ENCODE results near the gene ATF6. TPM values are rescaled to one million over a fixed set of nuclear protein-coding genes. Genes with fewer than 3 reads are reported as not detected.

ATF6 gene
- total RNA-seq, 1 donor from 2014 or later = 38.6 TPM

DNA sequence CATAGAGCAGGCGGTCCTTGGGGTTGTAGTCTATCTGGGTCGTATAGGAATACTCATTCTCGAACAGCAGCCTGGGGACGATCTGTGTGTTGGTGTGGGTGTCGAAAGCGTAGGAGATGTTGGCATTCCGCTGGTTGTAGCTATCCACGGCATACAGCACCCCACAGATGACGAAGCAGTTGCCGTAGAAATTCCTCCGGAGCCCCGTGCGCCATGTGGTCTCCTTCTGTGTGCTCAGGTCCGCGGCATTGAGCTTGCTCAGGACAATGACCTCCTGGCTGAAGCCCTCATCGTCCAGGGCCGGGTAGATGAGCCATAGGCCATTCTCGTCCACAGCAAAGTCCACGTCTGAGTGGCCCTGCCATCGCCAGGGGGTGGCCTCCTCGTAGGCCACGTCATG, 217.6 kb downstream of the ATF6 start:
- Histone ChIP-seq H3K36me3 (ENCODE audit: control insufficient read depth, insufficient read depth, low read length) (no peaks in the 10 kb centered on the region), H3K4me3 (ENCODE audit: low read depth, low read length) (no peak overlapping the region), H3K27me3 (ENCODE audit: control insufficient read depth, insufficient read depth, low read length) (no peaks in the 10 kb centered on the region)
- no peak for DNase-seq (ENCODE audit: low read depth)
- TF ChIP-seq, protein P1, sequence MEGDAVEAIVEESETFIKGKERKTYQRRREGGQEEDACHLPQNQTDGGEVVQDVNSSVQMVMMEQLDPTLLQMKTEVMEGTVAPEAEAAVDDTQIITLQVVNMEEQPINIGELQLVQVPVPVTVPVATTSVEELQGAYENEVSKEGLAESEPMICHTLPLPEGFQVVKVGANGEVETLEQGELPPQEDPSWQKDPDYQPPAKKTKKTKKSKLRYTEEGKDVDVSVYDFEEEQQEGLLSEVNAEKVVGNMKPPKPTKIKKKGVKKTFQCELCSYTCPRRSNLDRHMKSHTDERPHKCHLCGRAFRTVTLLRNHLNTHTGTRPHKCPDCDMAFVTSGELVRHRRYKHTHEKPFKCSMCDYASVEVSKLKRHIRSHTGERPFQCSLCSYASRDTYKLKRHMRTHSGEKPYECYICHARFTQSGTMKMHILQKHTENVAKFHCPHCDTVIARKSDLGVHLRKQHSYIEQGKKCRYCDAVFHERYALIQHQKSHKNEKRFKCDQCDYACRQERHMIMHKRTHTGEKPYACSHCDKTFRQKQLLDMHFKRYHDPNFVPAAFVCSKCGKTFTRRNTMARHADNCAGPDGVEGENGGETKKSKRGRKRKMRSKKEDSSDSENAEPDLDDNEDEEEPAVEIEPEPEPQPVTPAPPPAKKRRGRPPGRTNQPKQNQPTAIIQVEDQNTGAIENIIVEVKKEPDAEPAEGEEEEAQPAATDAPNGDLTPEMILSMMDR (IDR thresholded peaks at IDR 0.05; ENCODE audit: insufficient read depth, low read length, poor library complexity, severe bottlenecking) = no peak

DNA sequence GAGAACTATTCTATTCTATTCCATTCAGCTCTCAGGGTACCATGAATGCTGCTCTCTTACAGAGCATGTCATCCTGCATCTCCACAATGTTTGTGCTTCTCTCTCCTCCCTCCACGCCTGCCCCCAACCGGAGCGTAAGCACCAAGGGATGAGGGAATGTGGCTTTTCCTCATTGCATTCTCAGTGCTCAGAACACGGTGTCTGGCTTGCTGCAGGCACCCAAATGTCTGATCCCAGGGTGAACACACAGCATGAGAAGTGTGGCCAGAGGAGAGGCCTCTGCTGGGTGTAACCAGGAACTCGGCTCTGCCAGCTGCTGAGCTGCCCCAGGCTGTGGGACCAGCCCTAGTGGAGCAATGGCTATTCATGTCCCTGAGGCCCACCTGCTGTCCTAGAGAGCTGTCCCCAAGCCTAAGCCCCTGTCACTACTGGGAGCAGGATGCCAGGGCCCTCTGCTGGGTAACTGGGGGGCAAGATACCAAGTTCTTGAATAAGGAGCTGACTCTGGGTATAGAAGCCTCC, 219.2 kb downstream of the ATF6 start:
- no peak for DNase-seq (ENCODE audit: low read depth)
- Histone ChIP-seq H3K27me3 (ENCODE audit: control insufficient read depth, insufficient read depth, low read length) (no peaks in the 10 kb centered on the region), H3K4me3 (ENCODE audit: low read depth, low read length) (no peak overlapping the region), H3K36me3 (ENCODE audit: control insufficient read depth, insufficient read depth, low read length) (no peaks in the 10 kb centered on the region)
- TF ChIP-seq, protein P1 (IDR thresholded peaks at IDR 0.05; ENCODE audit: insufficient read depth, low read length, poor library complexity, severe bottlenecking) = no peak

DNA sequence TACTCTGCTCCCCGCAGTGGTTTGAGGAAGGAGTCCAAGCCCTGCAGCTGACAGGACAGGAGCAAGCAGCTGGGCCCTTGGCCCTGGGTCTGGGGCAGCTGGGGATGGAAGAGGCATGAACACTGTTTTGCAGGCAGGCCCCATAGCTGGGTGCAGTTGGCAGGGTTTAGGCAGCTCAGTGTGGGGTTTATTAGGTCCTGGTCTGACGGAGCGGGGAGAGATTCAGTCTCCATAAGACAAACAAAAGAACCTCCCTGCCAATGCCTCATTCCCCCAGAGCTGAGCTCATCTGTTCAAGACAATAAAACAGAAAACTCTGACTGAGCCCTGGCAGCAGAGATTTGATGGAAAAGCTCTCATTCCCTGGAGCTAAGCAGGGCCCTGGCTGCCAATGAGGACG, 220.2 kb downstream of the ATF6 start:
- TF ChIP-seq, protein P1 (IDR thresholded peaks at IDR 0.05; ENCODE audit: insufficient read depth, low read length, poor library complexity, severe bottlenecking) = no peak
- Histone ChIP-seq H3K4me3 (ENCODE audit: low read depth, low read length) (no peak overlapping the region), H3K27me3 (ENCODE audit: control insufficient read depth, insufficient read depth, low read length) (no peaks in the 10 kb centered on the region)

DNA sequence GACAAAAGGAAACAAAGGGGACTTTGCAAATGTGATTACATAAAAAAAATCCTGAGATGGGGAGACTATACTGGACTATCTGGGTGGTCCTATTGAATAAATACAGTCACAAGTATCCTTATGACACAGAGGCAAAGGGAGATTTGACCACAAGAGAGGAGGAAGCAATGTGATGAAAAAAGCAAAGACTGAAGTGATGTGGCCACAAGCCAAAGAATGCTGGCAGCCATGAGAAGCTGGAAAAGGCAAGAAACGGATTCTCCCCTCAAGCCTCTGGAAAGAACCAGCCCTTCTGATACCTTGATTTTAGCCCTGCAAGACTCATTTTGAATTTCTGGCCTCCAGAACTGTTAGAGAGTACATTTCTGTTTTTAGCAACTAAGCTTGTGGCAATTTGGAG, 221.2 kb downstream of the ATF6 start:
- no peak for DNase-seq (ENCODE audit: low read depth)
- H3K27me3 ChIP-seq (ENCODE audit: control insufficient read depth, insufficient read depth, low read length) = no peaks in the 10 kb centered on the region
- H3K4me3 ChIP-seq (ENCODE audit: low read depth, low read length) = no peak overlapping the region
- no peaks in the 10 kb centered on the region for H3K36me3 ChIP-seq (ENCODE audit: control insufficient read depth, insufficient read depth, low read length)
- TF ChIP-seq, protein P1 (IDR thresholded peaks at IDR 0.05; ENCODE audit: insufficient read depth, low read length, poor library complexity, severe bottlenecking) = no peak

More for the DNA sequence above, 220.2 kb downstream of the ATF6 start:
- DNase-seq (ENCODE audit: low read depth) = no peak
- H3K36me3 ChIP-seq (ENCODE audit: control insufficient read depth, insufficient read depth, low read length) = no peaks in the 10 kb centered on the region

DNA sequence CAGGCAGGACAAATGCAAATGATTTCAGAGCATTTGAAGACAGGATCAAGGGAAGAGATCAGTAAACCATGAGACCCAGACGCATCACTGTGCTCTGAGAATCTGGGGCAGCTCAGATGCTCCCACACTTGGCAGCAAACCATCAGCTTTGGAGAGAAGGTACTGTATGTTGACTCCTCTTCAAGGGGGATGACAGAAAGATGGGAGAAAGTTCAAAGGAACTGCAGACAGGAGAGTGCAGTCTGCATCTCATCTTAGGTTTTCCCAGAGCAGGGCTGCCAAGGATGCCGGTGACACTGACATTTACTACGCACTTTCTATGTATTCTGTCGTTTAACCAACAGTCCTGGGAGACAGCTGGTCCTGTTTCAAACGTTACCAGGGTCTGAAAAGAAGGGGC, 221.8 kb downstream of the ATF6 start:
- TF ChIP-seq, protein P1 (IDR thresholded peaks at IDR 0.05; ENCODE audit: insufficient read depth, low read length, poor library complexity, severe bottlenecking) = no peak
- Histone ChIP-seq H3K4me3 (ENCODE audit: low read depth, low read length) (no peak overlapping the region), H3K36me3 (ENCODE audit: control insufficient read depth, insufficient read depth, low read length) (no peaks in the 10 kb centered on the region), H3K27me3 (ENCODE audit: control insufficient read depth, insufficient read depth, low read length) (no peaks in the 10 kb centered on the region)
- DNase-seq (ENCODE audit: low read depth) = no peak

DNA sequence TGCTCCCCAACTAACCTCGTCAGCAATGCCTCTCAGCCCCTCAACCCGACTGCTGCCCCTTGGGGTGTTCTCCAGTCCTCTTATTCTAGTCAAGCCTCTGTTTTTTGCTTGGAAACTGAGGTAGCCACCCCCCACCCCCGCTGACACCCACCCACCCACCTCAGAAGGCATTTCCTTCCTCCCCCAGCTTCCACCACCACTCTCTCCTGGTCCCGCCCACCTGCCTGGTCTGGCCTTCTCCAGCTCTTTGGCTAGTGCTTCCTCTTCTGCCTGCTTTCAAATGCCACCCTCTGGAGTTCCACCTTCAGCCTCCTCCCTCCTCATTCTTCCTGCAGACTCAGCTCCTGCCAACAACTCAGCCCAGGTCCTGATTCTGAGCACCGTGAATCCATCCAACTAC, 222.3 kb downstream of the ATF6 start:
- no peaks in the 10 kb centered on the region for H3K36me3 ChIP-seq (ENCODE audit: control insufficient read depth, insufficient read depth, low read length)
- no peaks in the 10 kb centered on the region for H3K27me3 ChIP-seq (ENCODE audit: control insufficient read depth, insufficient read depth, low read length)
- TF ChIP-seq, protein P1 (IDR thresholded peaks at IDR 0.05; ENCODE audit: insufficient read depth, low read length, poor library complexity, severe bottlenecking) = no peak
- no peak for DNase-seq (ENCODE audit: low read depth)
- H3K4me3 ChIP-seq (ENCODE audit: low read depth, low read length) = no peak overlapping the region

Measured in kidney epithelial cell (primary cell).